ENCODE measurements around the gene SLC25A22.

GRCh38 chr11:846496-847098 is 48.5 kb upstream of the SLC25A22 start:
- no peak for TF ChIP-seq CTCF (IDR thresholded peaks at IDR 0.05)
- no peak for TF ChIP-seq POLR2A (IDR thresholded peaks at IDR 0.05)
